Tibial nerve (tissue), 4 donors: ENCODE results near the gene SHFL. TPM values are rescaled to one million over a fixed set of nuclear protein-coding genes. Genes with fewer than 3 reads are reported as not detected.

ENCODE experiments used
- DNase-seq, 2 donors: peaks; one replicate each; pipeline ENCODE4 v3.0.0-alpha.2; 2019; ENCODE audit warnings: low spot score in 2 of 2
- H3K27ac ChIP-seq, 4 donors: fragments of 200-600 bp; sonication (generic) in 3 of 4; one replicate each; pipeline ENCODE4 v1.5.1; 2017 to 2019; ENCODE audit warnings: mild to moderate bottlenecking in 1 of 4
- H3K27me3 ChIP-seq, 2 donors: fragments of 200-600 bp; sonication (generic) in 1 of 2; one replicate each; pipeline versions ENCODE4 v1.5.1 to v1.6.0; 2017 to 2019
- H3K36me3 ChIP-seq, 3 donors: fragments of 200-600 bp; sonication (generic); one replicate each; pipeline ENCODE4 v1.5.1; 2018 to 2019
- H3K4me1 ChIP-seq, 4 donors: fragments of 200-600 bp; sonication (generic) in 3 of 4; one replicate each; pipeline ENCODE4 v1.5.1; 2017 to 2019
- H3K4me3 ChIP-seq, 4 donors: fragments of 200-600 bp; sonication (generic) in 3 of 4; one replicate each; pipeline ENCODE4 v1.5.1; 2017 to 2019; ENCODE audit warnings: mild to moderate bottlenecking in 1 of 4, moderate library complexity in 1 of 4
- H3K9me3 ChIP-seq, 4 donors: fragments of 200-600 bp; sonication (generic) in 3 of 4; one replicate each; pipeline ENCODE4 v1.5.1; 2017 to 2019
- CTCF ChIP-seq, 5 experiments: fragments of 200-600 bp in 3 of 5; fragments of 450-650 bp in 2 of 5; sonication (generic) in 3 of 5; IDR thresholded peaks; one replicate each; pipeline ENCODE4 v1.5.1; 2016 to 2019; ENCODE audit warnings: antibody characterized with exemption in 5 of 5, mild to moderate bottlenecking in 3 of 5, moderate library complexity in 2 of 5
- EP300 ChIP-seq, 2 donors: sonication (generic); formaldehyde crosslinking; IDR thresholded peaks; one replicate each; pipeline ENCODE4 v1.6.1; 2017; ENCODE audit warnings: antibody characterized with exemption in 2 of 2, mild to moderate bottlenecking in 1 of 2
- POLR2A ChIP-seq, 2 donors: fragments of 450-650 bp; IDR thresholded peaks; one replicate each; pipeline ENCODE4 v1.6.1; 2017; ENCODE audit warnings: antibody characterized with exemption in 2 of 2, mild to moderate bottlenecking in 2 of 2, moderate library complexity in 2 of 2
- WGBS, 2 donors: methylation state at CpG; one replicate each; pipeline ENCODE4 v1.1.5; 2018; 5-methylcytosine and 5-hydroxymethylcytosine counted together
- total RNA-seq, 4 donors: library from RNA; depleted of rRNA; stranded (reverse); fragments of >200 nt; gene quantifications; one replicate each; pipeline ENCODE4 v1.1.0, GENCODE V29; 2016

Gene SHFL
- total RNA-seq, 4 donors from 2014 or later = 25.1 to 58.6 (median 43.4) TPM

GRCh38 chr19:10043286-10043927, 42.7 kb upstream of the SHFL start:
- TF ChIP-seq POLR2A (IDR thresholded peaks at IDR 0.05) (no peak), CTCF (IDR thresholded peaks at IDR 0.05) (no peak), EP300 (IDR thresholded peaks at IDR 0.05) (no peak)
- DNase-seq = no peak
- H3K27me3 ChIP-seq = no peaks in the 10 kb centered on the region
- peaks cover 3 to 70% (median 15%) of the 10 kb centered on the region in 4 donors for H3K9me3 ChIP-seq
- H3K4me1 ChIP-seq = no peaks in the 10 kb centered on the region
- no peak overlapping the region for H3K4me3 ChIP-seq
- H3K36me3 ChIP-seq = no peaks in the 10 kb centered on the region
- no peak overlapping the region for H3K27ac ChIP-seq
- 67 to 75% methylated on average over 4 of the region's 4 CpGs for WGBS, 2 donors

- TF ChIP-seq EP300 (IDR thresholded peaks at IDR 0.05) = no peak
- TF ChIP-seq CTCF (IDR thresholded peaks at IDR 0.05) = no peak
- no peak for TF ChIP-seq POLR2A (IDR thresholded peaks at IDR 0.05)
- Histone ChIP-seq H3K4me3 (no peak overlapping the region), H3K9me3 (peaks cover 3 to 70% (median 15%) of the 10 kb centered on the region in 4 donors), H3K27me3 (no peaks in the 10 kb centered on the region), H3K4me1 (no peaks in the 10 kb centered on the region), H3K27ac (no peak overlapping the region), H3K36me3 (no peaks in the 10 kb centered on the region)
- 91 to 95% methylated on average over 1 of the region's 1 CpG for WGBS, 2 donors
- DNase-seq = no peak
Measured at GRCh38 chr19:10044390-10044789, 41.7 kb upstream of the SHFL start.

- no peak for DNase-seq
- H3K9me3 ChIP-seq = peaks cover 3 to 70% (median 15%) of the 10 kb centered on the region in 4 donors
- H3K27me3 ChIP-seq = no peaks in the 10 kb centered on the region
- no peak overlapping the region for H3K27ac ChIP-seq
- no peaks in the 10 kb centered on the region for H3K36me3 ChIP-seq
- no peak for TF ChIP-seq CTCF (IDR thresholded peaks at IDR 0.05)
- TF ChIP-seq EP300 (IDR thresholded peaks at IDR 0.05) = no peak
- no peak for TF ChIP-seq POLR2A (IDR thresholded peaks at IDR 0.05)
- no peak overlapping the region for H3K4me3 ChIP-seq
- WGBS, 2 donors = 43 to 76% methylated on average over 1 of the region's 1 CpG
- no peaks in the 10 kb centered on the region for H3K4me1 ChIP-seq
Measured at GRCh38 chr19:10045371-10045770, 40.7 kb upstream of the SHFL start.

GRCh38 chr19:10049626-10050025, 36.5 kb upstream of the SHFL start:
- H3K27me3 ChIP-seq = no peaks in the 10 kb centered on the region
- H3K27ac ChIP-seq = no peak overlapping the region
- no peak overlapping the region for H3K4me3 ChIP-seq
- no peak for DNase-seq
- H3K9me3 ChIP-seq = peaks cover 0 to 29% (median 0%) of the 10 kb centered on the region in 4 donors
- TF ChIP-seq EP300 (IDR thresholded peaks at IDR 0.05) = no peak
- TF ChIP-seq POLR2A (IDR thresholded peaks at IDR 0.05) = no peak
- TF ChIP-seq CTCF (IDR thresholded peaks at IDR 0.05) = no peak
- no peaks in the 10 kb centered on the region for H3K36me3 ChIP-seq
- H3K4me1 ChIP-seq = no peaks in the 10 kb centered on the region
- WGBS, 2 donors = 37 to 92% methylated on average over 2 of the region's 2 CpGs

- H3K27me3 ChIP-seq = no peaks in the 10 kb centered on the region
- no peaks in the 10 kb centered on the region for H3K9me3 ChIP-seq
- DNase-seq = no peak
- no peak overlapping the region for H3K4me3 ChIP-seq
- no peak for TF ChIP-seq CTCF (IDR thresholded peaks at IDR 0.05)
- no peak for TF ChIP-seq POLR2A (IDR thresholded peaks at IDR 0.05)
- TF ChIP-seq EP300 (IDR thresholded peaks at IDR 0.05) = no peak
- WGBS, 2 donors = 78 to 79% methylated on average over 13 to 21 of the region's 21 CpGs
- H3K4me1 ChIP-seq = no peaks in the 10 kb centered on the region
- no peak overlapping the region for H3K27ac ChIP-seq
- H3K36me3 ChIP-seq = no peaks in the 10 kb centered on the region
Measured at GRCh38 chr19:10052602-10053360, 33.3 kb upstream of the SHFL start.
